Measurements from ENCODE around the gene DISC1.

The DISC1 gene

DNA sequence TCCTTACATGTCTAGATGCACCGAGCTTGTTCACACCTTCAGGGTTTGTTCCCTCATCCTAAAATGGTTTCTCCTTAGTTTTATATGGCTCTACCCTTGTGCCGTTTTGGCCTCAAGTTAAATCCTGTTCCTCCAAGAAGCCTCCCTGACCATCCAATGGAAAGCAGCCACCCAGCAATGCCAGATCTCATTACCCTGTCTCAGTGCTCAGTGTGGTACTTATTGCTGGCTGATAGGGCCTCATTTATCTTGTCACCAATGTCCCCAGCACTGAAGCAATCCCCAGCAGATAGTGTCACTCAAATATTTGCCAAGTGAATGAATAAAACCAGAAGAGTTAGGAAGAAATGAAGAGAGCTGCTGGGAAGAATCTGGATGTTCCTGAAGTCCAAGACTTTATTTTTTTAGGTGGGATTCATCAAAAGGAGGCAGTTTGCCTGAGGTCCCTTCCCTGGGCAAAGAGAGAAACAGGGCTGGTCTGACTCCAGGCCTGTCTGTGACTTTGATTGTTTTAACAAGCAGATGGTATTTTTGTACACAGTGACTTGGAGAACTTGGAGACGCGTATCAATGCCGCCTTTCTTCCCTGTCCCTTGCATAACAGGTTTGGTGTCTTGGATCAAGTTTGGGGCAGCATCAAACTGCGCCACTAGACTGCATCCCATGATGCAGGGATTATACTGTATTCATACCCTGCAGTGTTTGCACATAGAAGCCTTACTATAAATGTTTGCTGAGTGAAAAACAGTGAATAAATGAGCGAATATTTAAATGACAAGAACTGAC lies 221.2 kb downstream of the DISC1 start:
- TF ChIP-seq, protein P1, sequence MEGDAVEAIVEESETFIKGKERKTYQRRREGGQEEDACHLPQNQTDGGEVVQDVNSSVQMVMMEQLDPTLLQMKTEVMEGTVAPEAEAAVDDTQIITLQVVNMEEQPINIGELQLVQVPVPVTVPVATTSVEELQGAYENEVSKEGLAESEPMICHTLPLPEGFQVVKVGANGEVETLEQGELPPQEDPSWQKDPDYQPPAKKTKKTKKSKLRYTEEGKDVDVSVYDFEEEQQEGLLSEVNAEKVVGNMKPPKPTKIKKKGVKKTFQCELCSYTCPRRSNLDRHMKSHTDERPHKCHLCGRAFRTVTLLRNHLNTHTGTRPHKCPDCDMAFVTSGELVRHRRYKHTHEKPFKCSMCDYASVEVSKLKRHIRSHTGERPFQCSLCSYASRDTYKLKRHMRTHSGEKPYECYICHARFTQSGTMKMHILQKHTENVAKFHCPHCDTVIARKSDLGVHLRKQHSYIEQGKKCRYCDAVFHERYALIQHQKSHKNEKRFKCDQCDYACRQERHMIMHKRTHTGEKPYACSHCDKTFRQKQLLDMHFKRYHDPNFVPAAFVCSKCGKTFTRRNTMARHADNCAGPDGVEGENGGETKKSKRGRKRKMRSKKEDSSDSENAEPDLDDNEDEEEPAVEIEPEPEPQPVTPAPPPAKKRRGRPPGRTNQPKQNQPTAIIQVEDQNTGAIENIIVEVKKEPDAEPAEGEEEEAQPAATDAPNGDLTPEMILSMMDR (conservative IDR thresholded peaks at IDR 0.05; ENCODE audit: low read depth, low read length): no peak
- no peak for DNase-seq (ENCODE audit: low read depth)
- H3K4me3 ChIP-seq (ENCODE audit: low read depth, low read length): no peak overlapping the region

DNA sequence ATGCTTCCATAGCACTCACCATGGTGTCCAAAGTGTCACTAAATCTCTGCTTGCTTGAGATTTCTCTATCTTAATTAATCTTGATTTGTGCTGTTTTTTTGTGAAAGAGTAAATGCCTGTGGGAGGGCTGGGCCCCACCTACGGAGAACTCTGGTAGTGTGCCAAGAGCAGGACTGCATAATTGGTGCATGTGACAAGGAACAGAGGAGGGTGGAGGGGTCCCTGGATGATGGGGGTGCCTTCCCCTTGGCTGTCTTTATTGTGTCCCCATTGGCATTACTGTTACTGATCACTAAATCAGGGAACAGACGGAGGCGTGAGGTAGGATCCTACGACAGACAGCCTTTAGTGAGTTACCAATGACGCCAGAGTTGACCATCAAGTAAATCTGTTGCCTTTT lies 223.4 kb downstream of the DISC1 start:
- TF ChIP-seq, protein P1 (conservative IDR thresholded peaks at IDR 0.05; ENCODE audit: low read depth, low read length): no peak
- H3K4me3 ChIP-seq (ENCODE audit: low read depth, low read length): no peak overlapping the region
- DNase-seq (ENCODE audit: low read depth): no peak

DNA sequence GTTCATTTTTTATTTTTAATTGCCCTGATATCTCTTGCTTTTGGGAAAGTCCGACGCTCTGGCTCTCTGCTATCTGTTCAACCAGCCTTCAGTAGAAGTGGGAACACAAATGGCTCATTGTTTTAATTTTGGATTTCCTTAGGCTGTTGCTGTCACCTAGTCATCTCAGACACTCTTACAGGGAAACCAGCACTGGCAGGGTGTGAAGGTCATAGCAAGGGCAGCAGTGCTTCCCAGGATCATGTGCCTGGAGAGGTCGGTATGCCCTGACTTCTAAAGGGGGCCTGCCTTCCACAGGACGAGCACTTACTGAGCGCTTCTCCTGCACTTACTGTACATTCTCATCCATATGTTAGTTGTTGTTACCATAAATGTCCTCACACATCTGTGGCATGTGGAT lies 224.2 kb downstream of the DISC1 start:
- H3K4me3 ChIP-seq (ENCODE audit: low read depth, low read length): no peak overlapping the region
- no peak for DNase-seq (ENCODE audit: low read depth)
- TF ChIP-seq, protein P1 (conservative IDR thresholded peaks at IDR 0.05; ENCODE audit: low read depth, low read length): no peak

DNA sequence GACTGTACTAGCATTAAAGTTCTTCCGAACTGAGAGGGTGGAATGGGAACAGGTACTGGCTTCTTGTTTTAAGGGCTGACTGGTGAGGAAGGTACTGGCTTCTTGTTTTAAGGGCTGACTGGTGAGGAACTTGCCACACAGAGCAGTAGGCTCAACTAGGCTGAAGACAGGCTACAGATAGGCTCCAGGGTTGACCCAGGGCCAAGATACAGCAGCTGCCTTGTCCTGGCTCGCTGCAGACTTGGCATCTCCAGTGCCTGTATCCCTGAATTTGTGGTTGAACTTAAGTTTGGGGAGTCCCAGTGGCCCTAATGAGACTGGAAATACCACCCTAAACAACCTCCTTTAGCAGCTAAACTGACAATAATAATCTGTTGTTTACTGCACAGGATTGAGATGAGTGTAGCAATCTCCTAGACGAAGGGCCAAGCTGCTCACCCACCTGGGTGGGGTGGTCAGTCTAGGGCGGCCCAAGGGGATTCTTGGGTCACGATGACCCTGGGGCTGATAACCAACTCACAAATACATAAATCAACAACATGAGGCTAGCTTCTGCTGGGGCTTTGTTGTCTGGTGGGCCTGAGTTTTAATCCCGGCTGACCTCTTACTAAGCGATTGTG lies 227.1 kb downstream of the DISC1 start:
- DNase-seq (ENCODE audit: low read depth): no peak

DNA sequence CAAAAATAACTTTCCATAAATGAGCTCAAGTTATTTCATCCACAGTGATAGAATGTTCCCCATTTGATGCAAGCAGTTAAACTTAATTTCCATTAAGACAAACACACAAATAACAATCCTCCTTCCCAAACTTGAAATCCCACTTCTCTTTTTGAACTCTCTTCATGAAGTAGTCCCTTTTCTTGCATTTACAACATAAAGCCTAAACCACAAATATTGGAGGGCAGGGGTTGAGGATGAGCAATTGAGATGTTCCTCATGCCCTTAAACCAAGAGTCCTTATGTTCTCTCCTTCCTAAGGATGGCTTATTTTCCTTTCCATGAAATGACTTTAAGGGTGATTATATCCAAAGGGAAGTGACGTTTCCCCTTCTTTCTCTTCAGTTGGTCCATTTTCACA lies 228.8 kb downstream of the DISC1 start:
- TF ChIP-seq, protein P1 (conservative IDR thresholded peaks at IDR 0.05; ENCODE audit: low read depth, low read length): no peak
- DNase-seq (ENCODE audit: low read depth): peak; percentile 40
- H3K4me3 ChIP-seq (ENCODE audit: low read depth, low read length): no peak overlapping the region

More for the DNA sequence above, 227.1 kb downstream of the DISC1 start:
- TF ChIP-seq, protein P1 (conservative IDR thresholded peaks at IDR 0.05; ENCODE audit: low read depth, low read length): no peak
- H3K4me3 ChIP-seq (ENCODE audit: low read depth, low read length): no peak overlapping the region

DNA sequence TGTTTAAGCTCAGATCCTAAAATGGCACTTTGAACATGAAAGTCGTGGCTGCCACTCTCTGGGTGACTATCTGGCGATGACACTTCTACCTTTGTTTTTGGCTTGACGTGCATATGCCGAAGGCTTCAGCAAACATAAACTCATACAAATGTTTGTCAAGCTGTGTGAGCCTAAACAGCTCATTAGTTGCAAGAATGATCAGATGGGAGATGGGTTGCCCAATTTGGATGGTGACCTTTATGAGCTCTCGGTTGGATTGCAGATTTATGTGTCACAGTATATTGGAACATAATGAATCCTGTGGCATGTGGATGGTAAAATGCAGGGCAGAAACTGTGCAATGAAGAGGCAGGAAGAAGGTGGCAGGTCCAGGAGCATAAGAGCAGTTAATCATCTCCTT lies 229.3 kb downstream of the DISC1 start:
- TF ChIP-seq, protein P1 (conservative IDR thresholded peaks at IDR 0.05; ENCODE audit: low read depth, low read length): no peak
- H3K4me3 ChIP-seq (ENCODE audit: low read depth, low read length): no peak overlapping the region
- no peak for DNase-seq (ENCODE audit: low read depth)

DNA sequence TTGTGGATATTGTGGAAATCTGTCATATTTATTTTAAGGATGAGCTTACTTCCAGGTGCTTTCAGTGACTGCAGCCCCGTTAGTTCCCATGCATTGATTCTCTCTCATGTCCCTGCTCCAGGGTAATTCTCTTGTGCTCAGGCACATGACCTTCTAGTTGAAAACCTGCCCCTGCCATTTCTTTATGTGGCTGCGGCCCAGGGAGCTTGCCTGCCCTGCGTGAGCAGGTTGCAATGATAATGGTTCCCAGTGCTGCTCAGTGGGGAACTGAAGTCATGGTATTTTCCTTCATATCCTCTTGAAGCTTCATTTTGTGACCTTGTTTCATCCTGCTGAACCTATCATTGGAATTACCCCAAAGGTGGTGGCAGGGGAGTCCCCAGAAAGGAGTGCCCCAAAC lies 229.8 kb downstream of the DISC1 start:
- TF ChIP-seq, protein P1 (conservative IDR thresholded peaks at IDR 0.05; ENCODE audit: low read depth, low read length): no peak
- H3K4me3 ChIP-seq (ENCODE audit: low read depth, low read length): no peak overlapping the region
- DNase-seq (ENCODE audit: low read depth): no peak
